ENCODE measurements around the gene PEAR1. TPM values are rescaled to one million over a fixed set of nuclear protein-coding genes. Genes with fewer than 3 reads are reported as not detected.

The PEAR1 gene
- polyA plus RNA-seq, 1 of the 3 experiments (the other 2 are of a cell fraction): 1.2 TPM

- Histone ChIP-seq H3K9ac (peak overlapping the region; percentile 15; the same call in 1 of the 2 replicates), H3K36me3 (replicated peaks in 1 of 2; ENCODE audit: control insufficient read depth in 1 of 2, insufficient read depth in 2 of 2, low read length in 1 of 2) (no peaks in the 10 kb centered on the region), H3K27ac (ENCODE audit: low read depth in 2 of 2, low read length in 1 of 2) (peak overlapping the region; percentile 87 to 96), H2AFZ (ENCODE audit: low read depth) (no peak overlapping the region), H4K20me1 (ENCODE audit: insufficient read depth) (no peaks in the 10 kb centered on the region), H3K9me2 (no peaks in the 10 kb centered on the region), H3K4me1 (ENCODE audit: control insufficient read depth in 1 of 2, insufficient read depth in 2 of 2, low read depth in 1 of 2, low read length in 1 of 2) (peaks cover 40 to 58% of the 10 kb centered on the region in 2 experiments; a peak in 3 of 4 replicates), H3K79me2 (ENCODE audit: insufficient read depth) (no peaks in the 10 kb centered on the region), H3K9me3 (no peaks in the 10 kb centered on the region), H3F3A (replicated peaks; ENCODE audit: insufficient read depth) (peaks cover 33% of the 10 kb centered on the region), H3K27me3 (ENCODE audit: insufficient read depth) (no peaks in the 10 kb centered on the region), H3K4me2 (peak overlapping the region; percentile 77), H3K4me3 (ENCODE audit: low read depth in 2 of 2, low read length in 1 of 2) (no peak overlapping the region)
- POLR2A ChIA-PET: no interaction called here
- CTCF ChIA-PET: interaction anchor here (1.0 to 9.4 kb wide), 3 partner anchors 15 to 235 kb away, joined by 3 to 110 read pairs (median 15); no protein-coding TSS in a partner anchor
- no peak for DNase-seq
- no peak for TF ChIP-seq IRF3 (IDR thresholded peaks at IDR 0.05; ENCODE audit: low read depth, low read length)
- TF ChIP-seq RXRA (IDR thresholded peaks at IDR 0.05; ENCODE audit: borderline replicate concordance, low read depth): no peak
- no peak for TF ChIP-seq FOXJ3 (CRISPR knock-in tag; IDR thresholded peaks at IDR 0.05)
- 95% methylated on average over 6 of the region's 6 CpGs for WGBS (ENCODE audit: low lambda C conversion rate)
Observed at GRCh38 chr1:156895927-156896326, 2.4 kb downstream of the PEAR1 start.

GRCh38 chr1:156896490-156897033 lies 3.0 kb downstream of the PEAR1 start:
- Histone ChIP-seq H3K27ac (ENCODE audit: low read depth in 2 of 2, low read length in 1 of 2) (peak overlapping the region; percentile 87 to 96), H3K9me3 (no peaks in the 10 kb centered on the region), H3K36me3 (replicated peaks in 1 of 2; ENCODE audit: control insufficient read depth in 1 of 2, insufficient read depth in 2 of 2, low read length in 1 of 2) (no peaks in the 10 kb centered on the region), H2AFZ (ENCODE audit: low read depth) (no peak overlapping the region), H3K79me2 (ENCODE audit: insufficient read depth) (no peaks in the 10 kb centered on the region), H3K27me3 (ENCODE audit: insufficient read depth) (no peaks in the 10 kb centered on the region), H3K9ac (peak overlapping the region; percentile 74), H3K4me1 (ENCODE audit: control insufficient read depth in 1 of 2, insufficient read depth in 2 of 2, low read depth in 1 of 2, low read length in 1 of 2) (peaks cover 40 to 58% of the 10 kb centered on the region in 2 experiments; a peak in 3 of 4 replicates), H3K4me2 (peak overlapping the region; percentile 77), H4K20me1 (ENCODE audit: insufficient read depth) (no peaks in the 10 kb centered on the region), H3K9me2 (no peaks in the 10 kb centered on the region), H3K4me3 (ENCODE audit: low read depth in 2 of 2, low read length in 1 of 2) (peak overlapping the region in 1 of 2 experiments; percentile 38; a peak in 1 of 4 replicates), H3F3A (replicated peaks; ENCODE audit: insufficient read depth) (peaks cover 27% of the 10 kb centered on the region)
- ChIA-PET CTCF (interaction anchor here (0.9 to 9.4 kb wide), 7 partner anchors 15 to 235 kb away, joined by 3 to 110 read pairs (median 3); no protein-coding TSS in a partner anchor), POLR2A (no interaction called here)
- 11% methylated on average over 8 of the region's 16 CpGs for WGBS (ENCODE audit: low lambda C conversion rate)
- peak; percentile 46 for DNase-seq
- TF ChIP-seq EZH2phosphoT487 (IDR thresholded peaks at IDR 0.05; ENCODE audit: borderline replicate concordance, low read depth): no peak
- peak; percentile 92 for TF ChIP-seq JUND (IDR thresholded peaks at IDR 0.05)
- no peak for TF ChIP-seq RCOR1 (IDR thresholded peaks at IDR 0.05; ENCODE audit: low read length)
- TF ChIP-seq TAF1 (IDR thresholded peaks at IDR 0.05; ENCODE audit: borderline replicate concordance, low read depth, low read length): no peak
- no peak for TF ChIP-seq NRF1 (IDR thresholded peaks at IDR 0.05; ENCODE audit: low read depth, low read length)
- no peak for TF ChIP-seq GABPA (IDR thresholded peaks at IDR 0.05; ENCODE audit: low read depth)
- TF ChIP-seq RXRA (IDR thresholded peaks at IDR 0.05; ENCODE audit: borderline replicate concordance, low read depth): peak; percentile 99
- TF ChIP-seq CTCF (IDR thresholded peaks at IDR 0.05): no peak
- no peak for TF ChIP-seq RAD21 (IDR thresholded peaks at IDR 0.05; ENCODE audit: low read length)
- no peak for TF ChIP-seq GATA2 (CRISPR knock-in tag; IDR thresholded peaks at IDR 0.05)
- peak in 1 of 2 experiments; percentile 81; a peak in 1 of 4 replicates for TF ChIP-seq EP300 (IDR thresholded peaks at IDR 0.05; ENCODE audit: borderline replicate concordance in 1 of 2, low read depth in 1 of 2, low read length in 1 of 2)
- TF ChIP-seq YY1 (IDR thresholded peaks at IDR 0.05; ENCODE audit: low read depth): no peak
- peak; percentile 97 for TF ChIP-seq FOSL2 (IDR thresholded peaks at IDR 0.05; ENCODE audit: borderline replicate concordance, low read depth)
- no peak; the same call in 1 of the 2 replicates for TF ChIP-seq MEF2A (IDR thresholded peaks at IDR 0.05; ENCODE audit: borderline replicate concordance, low read depth)
- TF ChIP-seq TEAD4 (IDR thresholded peaks at IDR 0.05; ENCODE audit: borderline replicate concordance, insufficient read depth): peak; percentile 95
- no peak for TF ChIP-seq USF2 (IDR thresholded peaks at IDR 0.05; ENCODE audit: borderline replicate concordance, low read depth, low read length)
- peak; percentile 66 for TF ChIP-seq MAX (IDR thresholded peaks at IDR 0.05; ENCODE audit: low read depth)
- peak; percentile 45 for TF ChIP-seq PBX3 (IDR thresholded peaks at IDR 0.05)
- peak; percentile 15; the same call in 1 of the 2 replicates for TF ChIP-seq FOXM1 (IDR thresholded peaks at IDR 0.05; ENCODE audit: low read depth)
